ENCODE results near the gene TUSC2. TPM values are rescaled to one million over a fixed set of nuclear protein-coding genes. Genes with fewer than 3 reads are reported as not detected.

TUSC2 gene
- total RNA-seq, 1 experiment from 2014 or later: 29.2 TPM

DNA sequence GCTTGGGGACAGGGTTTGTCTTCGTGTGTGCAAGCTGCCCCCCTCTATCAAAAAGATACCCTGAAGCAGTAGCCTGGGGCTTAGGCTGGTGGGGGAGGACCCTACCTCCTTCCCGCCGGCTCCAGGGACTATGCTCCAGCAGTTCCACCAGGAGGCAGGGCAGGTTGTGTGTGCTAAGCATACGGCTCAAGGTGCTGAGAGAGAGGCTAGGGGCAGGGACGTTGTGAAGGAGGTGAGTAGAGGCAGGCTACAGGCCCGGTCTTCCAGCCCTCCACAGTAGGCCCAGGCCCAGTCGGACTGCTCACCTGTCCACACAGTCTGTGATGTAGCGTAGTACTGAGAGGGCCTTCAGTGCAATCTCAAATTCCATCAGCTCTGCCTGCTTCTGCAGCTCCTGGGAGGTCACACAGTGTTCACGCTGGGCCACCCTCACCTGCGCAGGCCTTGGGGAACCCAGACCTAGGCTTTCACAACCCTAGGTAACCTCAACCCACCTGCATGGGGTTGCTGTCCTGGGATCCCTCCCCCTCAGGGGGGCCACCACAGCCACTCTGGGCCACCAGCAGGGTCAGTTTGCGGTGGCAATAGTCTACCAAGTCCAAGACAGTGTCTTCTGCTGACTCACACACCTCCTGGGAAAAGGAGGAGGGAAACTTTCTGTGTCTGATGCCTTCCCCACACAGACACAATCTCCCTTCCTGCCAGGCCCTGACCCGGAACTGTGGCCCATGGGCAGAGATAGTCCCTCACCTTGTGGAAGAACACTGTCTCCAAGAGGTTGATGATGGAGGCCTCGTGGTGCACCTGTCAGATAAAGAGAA is 15.0 kb upstream of the TUSC2 start:
- Mint-ChIP-seq H3K9me3 (ENCODE audit: low read depth, unreplicated experiment) (no peaks in the 10 kb centered on the region), H3K36me3 (ENCODE audit: insufficient read depth, unreplicated experiment) (peaks cover 17% of the 10 kb centered on the region), H3K27ac (ENCODE audit: unreplicated experiment) (no peak overlapping the region), H3K27me3 (ENCODE audit: unreplicated experiment) (peaks cover 31% of the 10 kb centered on the region), H3K4me3 (ENCODE audit: low read depth, unreplicated experiment) (no peak overlapping the region), H3K4me1 (ENCODE audit: low read depth, unreplicated experiment) (peaks cover 20% of the 10 kb centered on the region)
- BruUV-seq (replicated peaks): no TSS peak
- intact Hi-C loops (cut with micrococcal nuclease; ENCODE audit: unreplicated experiment): no loop called here
- TF ChIP-seq, protein P1, sequence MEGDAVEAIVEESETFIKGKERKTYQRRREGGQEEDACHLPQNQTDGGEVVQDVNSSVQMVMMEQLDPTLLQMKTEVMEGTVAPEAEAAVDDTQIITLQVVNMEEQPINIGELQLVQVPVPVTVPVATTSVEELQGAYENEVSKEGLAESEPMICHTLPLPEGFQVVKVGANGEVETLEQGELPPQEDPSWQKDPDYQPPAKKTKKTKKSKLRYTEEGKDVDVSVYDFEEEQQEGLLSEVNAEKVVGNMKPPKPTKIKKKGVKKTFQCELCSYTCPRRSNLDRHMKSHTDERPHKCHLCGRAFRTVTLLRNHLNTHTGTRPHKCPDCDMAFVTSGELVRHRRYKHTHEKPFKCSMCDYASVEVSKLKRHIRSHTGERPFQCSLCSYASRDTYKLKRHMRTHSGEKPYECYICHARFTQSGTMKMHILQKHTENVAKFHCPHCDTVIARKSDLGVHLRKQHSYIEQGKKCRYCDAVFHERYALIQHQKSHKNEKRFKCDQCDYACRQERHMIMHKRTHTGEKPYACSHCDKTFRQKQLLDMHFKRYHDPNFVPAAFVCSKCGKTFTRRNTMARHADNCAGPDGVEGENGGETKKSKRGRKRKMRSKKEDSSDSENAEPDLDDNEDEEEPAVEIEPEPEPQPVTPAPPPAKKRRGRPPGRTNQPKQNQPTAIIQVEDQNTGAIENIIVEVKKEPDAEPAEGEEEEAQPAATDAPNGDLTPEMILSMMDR (IDR thresholded peaks at IDR 0.05; ENCODE audit: unreplicated experiment): no peak
- CTCF ChIA-PET: no interaction called here
- no peak for DNase-seq

DNA sequence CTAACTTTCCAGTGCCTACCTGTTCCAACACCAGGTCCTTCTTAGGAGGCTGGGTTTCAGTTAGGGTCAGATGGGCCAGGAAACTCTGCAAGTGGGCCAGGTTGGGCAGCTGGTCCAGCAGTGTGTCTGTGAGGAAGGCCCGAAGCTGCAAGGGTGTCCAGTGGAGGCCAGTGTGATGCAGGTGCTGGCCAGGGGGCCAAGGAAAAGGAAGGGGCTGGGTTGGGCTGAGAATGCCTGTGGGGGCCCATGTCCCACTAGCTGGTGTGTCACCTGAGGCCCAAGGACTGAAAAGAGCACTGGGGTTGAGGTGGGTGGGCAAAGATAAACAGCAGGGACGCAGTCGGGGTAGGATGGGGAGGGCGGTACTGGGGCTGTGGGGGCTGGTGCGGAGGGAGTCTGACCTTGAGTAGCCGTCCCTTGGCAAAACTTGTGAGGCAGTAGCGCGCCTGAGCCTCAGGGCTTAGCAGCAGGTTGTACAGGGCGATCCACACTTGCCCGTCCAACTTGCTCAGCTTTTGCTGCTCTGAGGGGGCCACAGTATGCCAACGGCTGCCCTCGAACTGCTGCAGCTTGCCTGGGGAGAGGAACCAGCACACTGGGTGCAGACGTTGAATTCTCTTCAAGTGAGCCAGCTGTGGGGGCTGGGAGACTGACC is 14.1 kb upstream of the TUSC2 start:
- intact Hi-C loops (cut with micrococcal nuclease; ENCODE audit: unreplicated experiment): no loop called here
- Mint-ChIP-seq H3K4me1 (ENCODE audit: low read depth, unreplicated experiment) (peaks cover 20% of the 10 kb centered on the region), H3K4me3 (ENCODE audit: low read depth, unreplicated experiment) (no peak overlapping the region), H3K27me3 (ENCODE audit: unreplicated experiment) (peaks cover 31% of the 10 kb centered on the region), H3K36me3 (ENCODE audit: insufficient read depth, unreplicated experiment) (peaks cover 23% of the 10 kb centered on the region), H3K27ac (ENCODE audit: unreplicated experiment) (no peak overlapping the region), H3K9me3 (ENCODE audit: low read depth, unreplicated experiment) (no peaks in the 10 kb centered on the region)
- DNase-seq: no peak
- TF ChIP-seq, protein P1 (IDR thresholded peaks at IDR 0.05; ENCODE audit: unreplicated experiment): no peak
- no TSS peak for BruUV-seq (replicated peaks)
- CTCF ChIA-PET: interaction anchor here (0.5 kb wide), 1 partner anchor 151 kb away, joined by 5 read pairs; no protein-coding TSS in a partner anchor

DNA sequence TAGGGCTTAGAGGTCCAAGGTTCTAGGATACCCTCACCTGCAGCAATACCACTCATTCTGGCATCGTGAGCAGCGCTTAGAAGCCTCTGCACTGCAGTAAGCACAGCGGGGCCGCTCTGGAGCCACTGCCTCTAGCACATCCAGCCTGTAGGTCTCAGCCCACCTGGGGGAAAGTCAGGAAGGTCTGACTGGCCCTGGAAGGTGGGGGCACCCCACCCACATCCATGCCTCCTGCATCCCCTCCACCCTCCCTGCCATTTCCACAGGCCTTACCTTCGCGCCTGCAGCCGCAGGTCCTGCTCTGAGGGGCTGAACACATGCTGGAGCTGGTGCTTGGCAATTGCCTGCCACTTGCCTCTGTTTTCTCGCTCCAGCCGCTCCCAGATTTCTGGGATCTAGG is 13.5 kb upstream of the TUSC2 start:
- DNase-seq: no peak
- peaks cover 20% of the 10 kb centered on the region for H3K4me1 Mint-ChIP-seq (ENCODE audit: low read depth, unreplicated experiment)
- H3K27me3 Mint-ChIP-seq (ENCODE audit: unreplicated experiment): peaks cover 31% of the 10 kb centered on the region
- intact Hi-C loops (cut with micrococcal nuclease; ENCODE audit: unreplicated experiment): no loop called here
- TF ChIP-seq, protein P1 (IDR thresholded peaks at IDR 0.05; ENCODE audit: unreplicated experiment): no peak
- H3K4me3 Mint-ChIP-seq (ENCODE audit: low read depth, unreplicated experiment): no peak overlapping the region
- H3K9me3 Mint-ChIP-seq (ENCODE audit: low read depth, unreplicated experiment): no peaks in the 10 kb centered on the region
- H3K27ac Mint-ChIP-seq (ENCODE audit: unreplicated experiment): no peak overlapping the region
- BruUV-seq (replicated peaks): no TSS peak
- peaks cover 29% of the 10 kb centered on the region for H3K36me3 Mint-ChIP-seq (ENCODE audit: insufficient read depth, unreplicated experiment)
- CTCF ChIA-PET: interaction anchor here (0.6 kb wide), 1 partner anchor 60 kb away, joined by 5 read pairs; no protein-coding TSS in a partner anchor

DNA sequence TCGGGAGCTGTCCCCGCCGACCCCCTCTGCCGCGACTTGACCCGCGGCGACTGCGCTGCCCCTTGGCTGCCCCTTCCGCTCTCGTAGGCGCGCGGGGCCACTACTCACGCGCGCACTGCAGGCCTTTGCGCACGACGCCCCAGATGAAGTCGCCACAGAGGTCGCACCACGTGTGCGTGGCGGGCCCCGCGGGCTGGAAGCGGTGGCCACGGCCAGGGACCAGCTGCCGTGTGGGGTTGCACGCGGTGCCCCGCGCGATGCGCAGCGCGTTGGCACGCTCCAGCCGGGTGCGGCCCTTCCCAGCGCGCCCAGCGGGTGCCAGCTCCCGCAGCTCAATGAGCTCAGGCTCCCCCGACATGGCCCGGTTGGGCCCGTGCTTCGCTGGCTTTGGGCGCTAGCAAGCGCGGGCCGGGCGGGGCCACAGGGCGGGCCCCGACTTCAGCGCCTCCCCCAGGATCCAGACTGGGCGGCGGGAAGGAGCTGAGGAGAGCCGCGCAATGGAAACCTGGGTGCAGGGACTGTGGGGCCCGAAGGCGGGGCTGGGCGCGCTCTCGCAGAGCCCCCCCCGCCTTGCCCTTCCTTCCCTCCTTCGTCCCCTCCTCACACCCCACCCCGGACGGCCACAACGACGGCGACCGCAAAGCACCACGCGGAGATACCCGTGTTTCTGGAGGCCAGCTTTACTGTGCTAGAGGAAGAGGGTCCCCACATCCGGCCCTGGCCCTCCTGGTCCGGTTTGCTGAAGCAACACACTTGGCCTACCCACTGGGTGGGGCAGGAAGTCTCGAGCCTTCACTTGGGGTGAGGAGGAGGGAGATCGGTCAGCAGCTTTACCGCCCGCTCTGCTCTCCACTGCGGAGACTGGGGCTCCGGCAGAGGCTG is 12.7 kb upstream of the TUSC2 start, which contains the start of gene RASSF1:
RASSF1 (minus strand) TSS at position 389 of the 882 bp plus-strand sequence; CDS start at position 358, 31 bp downstream.
- TF ChIP-seq, protein P1 (IDR thresholded peaks at IDR 0.05; ENCODE audit: unreplicated experiment): no peak
- Mint-ChIP-seq H3K4me1 (ENCODE audit: low read depth, unreplicated experiment) (peaks cover 13% of the 10 kb centered on the region), H3K27ac (ENCODE audit: unreplicated experiment) (peak within 1 kb of the TSS; percentile 17), H3K4me3 (ENCODE audit: low read depth, unreplicated experiment) (peak within 1 kb of the TSS; percentile 59), H3K27me3 (ENCODE audit: unreplicated experiment) (peaks cover 31% of the 10 kb centered on the region), H3K9me3 (ENCODE audit: low read depth, unreplicated experiment) (no peaks in the 10 kb centered on the region), H3K36me3 (ENCODE audit: insufficient read depth, unreplicated experiment) (peaks cover 31% of the 10 kb centered on the region)
- intact Hi-C loops (cut with micrococcal nuclease; ENCODE audit: unreplicated experiment): no loop called here
- no TSS peak for BruUV-seq (replicated peaks)
- DNase-seq: no peak
- CTCF ChIA-PET: interaction anchor here (0.6 kb wide), 1 partner anchor 59 kb away, joined by 5 read pairs; no protein-coding TSS in a partner anchor

Measured in Calu3 (cell line).